HG02970 (cell line): Measurements from ENCODE around the gene GALNTL6.
"Not testable (repeated sequence)": the region's sequence is repeated elsewhere in the genome, so short reads cannot be mapped to it uniquely, and the experiment has no call there.

ENCODE experiments used
- ATAC-seq: cut with Tn5 transposase; IDR thresholded peaks from one replicate; pipeline ENCODE4 v1.9.1; 2021; ENCODE audit warnings: mild to moderate bottlenecking, moderate library complexity, moderate number of reproducible peaks; ENCODE audit not compliant: unreplicated experiment, low FRiP score

The GALNTL6 gene

DNA sequence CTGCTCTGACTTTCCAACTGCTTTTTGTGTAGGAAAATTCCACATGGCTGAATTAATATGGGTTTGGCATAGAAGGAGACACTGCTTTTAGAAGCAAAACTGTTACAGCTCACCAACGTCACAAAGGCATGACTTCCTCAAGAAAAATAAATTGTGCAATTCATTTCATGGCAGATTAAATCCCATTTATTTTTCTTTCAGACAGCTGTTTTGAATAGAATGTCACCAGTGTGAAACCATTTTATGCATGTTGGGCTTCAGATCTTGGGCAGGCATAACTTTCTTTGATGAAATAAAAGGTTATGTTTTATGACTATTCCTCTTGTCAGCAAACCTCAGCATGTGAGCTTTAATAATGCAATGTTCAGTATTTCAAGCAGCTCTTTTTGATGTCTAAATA is 542.8 kb downstream of the GALNTL6 start:
- ATAC-seq: no peak

- no peak for ATAC-seq
These were observed 543.9 kb downstream of the GALNTL6 start for GRCh38 chr4:172357006-172357540.

DNA sequence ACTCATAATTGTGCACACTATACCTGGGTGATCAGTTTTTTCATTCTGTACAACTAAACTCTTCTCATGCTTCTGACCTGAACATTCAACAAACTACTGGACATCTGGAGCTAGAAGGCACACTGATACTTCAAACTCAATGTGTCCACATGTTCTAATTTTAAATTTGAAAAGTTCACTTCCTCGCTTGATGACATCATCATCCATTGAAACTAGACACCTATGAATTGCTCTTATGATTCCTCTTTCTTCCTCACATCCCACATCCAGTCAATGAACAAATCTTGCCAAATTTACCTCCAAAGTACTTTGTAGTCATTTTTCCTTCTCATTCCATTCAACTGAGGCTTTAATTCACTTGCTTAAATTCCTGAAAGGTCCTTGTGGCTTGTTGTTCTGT is 549.4 kb downstream of the GALNTL6 start:
- no peak for ATAC-seq

GRCh38 chr4:172369471-172369959 is 556.3 kb downstream of the GALNTL6 start:
- ATAC-seq: no peak

GRCh38 chr4:172377486-172378140 is 564.4 kb downstream of the GALNTL6 start:
- no peak for ATAC-seq

DNA sequence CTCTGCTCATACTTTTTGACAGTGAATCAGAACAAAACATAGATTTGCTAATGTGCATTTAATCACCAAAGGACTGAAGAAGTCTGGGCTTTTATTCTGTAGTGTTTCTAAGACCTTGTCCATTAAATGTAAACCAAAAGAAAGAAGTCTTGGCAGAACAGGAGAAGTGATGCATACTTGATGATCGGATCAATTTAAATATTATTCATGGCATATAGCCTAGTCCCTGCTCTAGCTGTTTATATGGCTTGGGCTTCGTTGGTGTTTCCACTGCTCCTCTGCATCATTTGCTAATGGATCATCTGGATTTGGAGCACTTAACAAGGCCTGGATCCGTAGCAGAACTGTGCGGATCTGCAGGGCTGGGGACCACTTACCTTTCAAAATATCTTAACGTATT is 566.6 kb downstream of the GALNTL6 start:
- ATAC-seq: no peak

- no peak for ATAC-seq
These were observed 577.1 kb downstream of the GALNTL6 start for GRCh38 chr4:172390331-172390730.

DNA sequence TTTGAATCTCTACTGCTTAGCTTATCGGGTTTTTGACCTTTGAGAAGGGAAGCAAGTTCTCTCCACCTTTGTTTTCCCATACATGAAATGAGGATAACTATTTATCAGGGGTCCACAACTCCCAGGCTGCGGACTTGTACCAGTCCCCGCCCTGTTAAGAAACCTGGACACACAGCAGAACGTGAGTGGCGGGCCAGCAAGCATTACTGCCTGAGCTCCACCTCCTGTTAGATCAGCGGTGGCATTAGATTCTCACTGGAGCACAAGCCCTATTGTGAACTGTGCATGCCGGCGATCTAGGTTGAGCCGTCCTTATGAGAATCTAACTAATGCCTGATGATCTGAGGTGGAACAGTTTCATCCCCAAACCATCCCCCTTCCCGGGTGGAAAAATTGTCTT is 579.5 kb downstream of the GALNTL6 start:
- ATAC-seq: no peak

DNA sequence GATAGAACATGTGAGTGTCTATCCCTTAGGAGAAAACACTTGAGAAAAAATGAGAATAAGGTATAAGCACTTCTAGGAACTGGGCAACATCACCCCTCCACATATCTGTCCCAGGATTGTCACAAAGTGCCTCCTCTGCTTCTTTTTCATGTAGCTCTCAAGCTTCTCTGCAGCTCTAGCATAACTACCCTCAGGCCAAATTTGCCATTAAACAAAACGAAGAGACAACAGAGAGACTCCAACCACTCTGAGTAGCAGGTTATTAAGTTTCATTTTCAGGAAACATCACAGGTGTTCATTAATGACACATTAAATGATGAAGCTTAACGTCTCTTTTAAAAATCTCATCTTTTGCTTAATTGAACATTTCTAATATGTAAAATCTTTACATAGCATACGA is 580.0 kb downstream of the GALNTL6 start:
- no peak for ATAC-seq

GRCh38 chr4:172404676-172405075 is 591.5 kb downstream of the GALNTL6 start:
- ATAC-seq: no peak

GRCh38 chr4:172410363-172410762 is 597.2 kb downstream of the GALNTL6 start:
- no peak for ATAC-seq

- ATAC-seq: no peak
These were observed 597.9 kb downstream of the GALNTL6 start for GRCh38 chr4:172411149-172411548.

- no peak for ATAC-seq
These were observed 599.8 kb downstream of the GALNTL6 start for GRCh38 chr4:172412851-172413580.

- ATAC-seq: not testable (repeated sequence)
These were observed 615.8 kb downstream of the GALNTL6 start for GRCh38 chr4:172428979-172429378.

GRCh38 chr4:172480471-172480870 is 667.3 kb downstream of the GALNTL6 start:
- ATAC-seq: no peak

- no peak for ATAC-seq
These were observed 668.8 kb downstream of the GALNTL6 start for GRCh38 chr4:172481802-172482508.

DNA sequence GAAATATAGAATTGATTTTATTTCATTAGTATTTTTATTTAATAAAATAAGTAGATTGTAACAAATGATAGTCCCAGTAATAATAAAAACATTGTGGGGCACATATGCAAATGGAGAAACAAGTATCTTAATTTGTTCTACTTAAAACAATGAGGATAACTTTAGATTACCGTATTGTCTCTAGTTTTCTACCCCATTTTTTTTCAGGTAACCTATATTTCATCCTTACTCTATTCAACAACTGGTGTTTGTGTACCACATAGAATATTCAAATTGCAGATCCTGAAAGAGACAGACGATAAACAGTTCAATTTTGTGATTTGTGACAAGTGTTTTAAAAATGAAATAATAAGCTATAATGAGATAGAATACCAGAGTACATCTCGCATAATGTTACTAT is 671.8 kb downstream of the GALNTL6 start:
- ATAC-seq: no peak

DNA sequence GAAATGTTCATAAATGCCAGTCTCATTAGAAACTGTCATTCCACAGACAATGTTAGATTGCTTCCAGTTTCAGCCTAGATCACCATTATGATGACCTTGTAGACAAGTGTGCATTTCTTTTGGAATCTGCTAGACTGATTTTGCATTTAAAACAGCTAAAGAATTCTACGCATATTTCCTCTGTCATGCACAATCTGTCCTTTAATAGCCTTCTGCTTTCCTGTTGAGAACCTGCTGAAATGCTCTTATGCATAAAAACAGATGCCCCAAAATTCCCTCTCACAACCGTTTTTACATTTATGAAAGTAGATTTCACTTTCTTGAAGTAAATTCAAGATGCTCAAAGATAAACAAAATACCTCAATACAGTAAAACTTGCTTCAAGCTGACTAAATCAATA is 673.3 kb downstream of the GALNTL6 start:
- ATAC-seq: no peak

DNA sequence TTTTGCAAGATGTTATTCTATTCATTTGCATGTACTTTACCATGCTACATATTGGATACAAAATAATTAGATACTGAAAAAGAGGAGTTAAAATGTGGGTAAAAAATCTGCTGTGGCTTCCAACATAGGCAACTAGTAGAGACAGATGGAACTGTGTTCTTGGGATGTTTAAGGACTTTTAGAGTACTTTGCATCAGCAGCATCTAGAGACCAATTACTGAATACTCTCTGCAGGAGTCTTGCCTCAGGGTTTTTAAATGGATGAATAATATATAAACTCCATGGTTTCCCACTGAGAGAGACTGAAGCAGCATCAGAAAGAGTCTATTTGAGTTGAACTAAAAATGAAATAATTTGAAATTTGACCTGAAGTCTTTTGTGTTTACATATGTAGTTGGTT is 676.7 kb downstream of the GALNTL6 start:
- no peak for ATAC-seq

DNA sequence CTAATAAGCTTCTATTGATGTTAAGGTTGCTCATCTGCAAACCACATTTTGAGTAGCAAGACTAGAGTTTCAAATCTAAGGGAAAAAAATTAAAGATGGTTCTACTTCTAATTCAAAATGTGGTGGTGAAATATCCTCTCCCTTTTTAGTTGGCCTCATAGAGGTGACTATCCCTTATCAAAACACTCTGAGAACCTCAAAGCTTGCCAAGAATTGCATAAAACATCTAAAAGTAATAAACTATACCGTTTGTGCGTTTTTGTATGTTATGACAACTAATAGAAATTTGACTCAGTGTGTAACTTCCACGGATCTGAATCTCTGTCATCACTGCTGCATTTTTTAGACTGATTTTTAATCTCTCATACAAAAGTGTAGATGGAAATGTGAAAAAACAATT is 682.6 kb downstream of the GALNTL6 start:
- ATAC-seq: no peak

DNA sequence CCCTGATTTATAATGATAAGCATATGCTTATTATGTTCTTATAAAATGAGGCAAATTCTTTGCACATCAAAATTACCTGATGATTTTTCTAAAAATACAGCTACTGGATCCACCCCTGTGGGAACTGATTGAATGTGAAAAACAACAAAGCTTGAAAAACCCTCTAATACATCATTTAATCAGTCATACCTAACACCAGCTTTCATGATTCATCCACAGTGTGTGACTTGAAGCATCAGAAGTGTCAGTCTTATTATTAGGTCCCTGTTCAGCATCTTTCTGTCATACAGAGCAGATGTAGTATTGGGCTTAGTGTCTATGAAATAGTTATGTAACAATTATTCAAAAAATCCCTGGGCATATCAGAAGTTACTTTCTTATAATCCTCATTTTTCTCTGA is 684.1 kb downstream of the GALNTL6 start:
- no peak for ATAC-seq
